GM15510 (cell line): ENCODE results near the gene NVL.

Experiments
- POLR2A ChIP-seq: IDR thresholded peaks from 3 replicates; pipeline ENCODE4 v1.6.1; 2011; ENCODE audit warnings: borderline replicate concordance; ENCODE audit not compliant: insufficient read length; ENCODE audit errors: extremely low read depth

NVL gene

DNA sequence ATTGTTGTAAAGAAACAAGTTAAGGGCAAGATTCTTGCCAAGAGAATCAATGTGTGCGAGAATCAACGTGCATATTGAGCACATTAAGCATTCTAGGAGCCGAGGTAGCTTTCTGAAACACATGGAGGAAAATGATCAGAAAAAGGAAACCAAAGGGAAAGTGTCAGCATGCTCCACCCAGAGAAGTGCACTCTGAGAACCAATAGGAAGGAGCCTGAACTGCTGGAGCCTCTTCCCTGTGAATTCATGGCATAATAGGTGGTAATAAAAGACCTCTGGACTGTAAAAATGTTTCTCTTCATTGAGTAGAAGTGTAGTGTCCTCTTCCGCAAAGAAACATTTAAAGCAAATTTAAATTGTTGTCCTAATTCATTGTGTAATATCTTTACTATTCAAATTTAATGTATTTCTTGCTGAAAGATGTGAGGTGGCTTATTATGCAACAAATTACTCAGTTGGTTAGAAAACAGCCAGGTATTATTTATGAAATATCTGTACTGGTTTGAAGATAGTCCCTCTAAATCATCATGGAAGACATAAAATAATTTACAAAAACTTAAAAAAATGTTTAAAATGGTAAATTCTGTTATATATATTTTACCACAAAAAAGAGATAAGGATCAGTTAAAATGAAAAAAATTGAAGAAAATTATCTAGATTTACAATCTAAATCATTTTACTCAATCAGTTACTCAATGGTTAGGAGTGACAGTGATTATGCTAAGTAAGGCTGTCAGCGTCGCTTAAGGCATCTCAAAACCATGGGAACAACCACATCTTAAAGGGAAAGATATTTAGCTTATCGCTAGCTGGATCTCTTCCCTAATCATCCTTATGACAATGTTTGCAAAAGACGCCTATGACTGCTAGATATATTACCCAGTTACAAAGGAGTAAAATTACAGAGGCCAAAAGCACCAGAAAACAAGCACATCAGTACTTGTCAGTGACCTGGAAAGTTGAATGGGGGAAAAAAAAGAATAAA lies 31.3 kb downstream of the NVL start:
- no peak for TF ChIP-seq POLR2A

- TF ChIP-seq POLR2A, result no peak
These were observed 35.2 kb downstream of the NVL start for GRCh38 chr1:224294775-224295174.

- TF ChIP-seq POLR2A, result no peak
These were observed 37.6 kb downstream of the NVL start for GRCh38 chr1:224292419-224292818.

DNA sequence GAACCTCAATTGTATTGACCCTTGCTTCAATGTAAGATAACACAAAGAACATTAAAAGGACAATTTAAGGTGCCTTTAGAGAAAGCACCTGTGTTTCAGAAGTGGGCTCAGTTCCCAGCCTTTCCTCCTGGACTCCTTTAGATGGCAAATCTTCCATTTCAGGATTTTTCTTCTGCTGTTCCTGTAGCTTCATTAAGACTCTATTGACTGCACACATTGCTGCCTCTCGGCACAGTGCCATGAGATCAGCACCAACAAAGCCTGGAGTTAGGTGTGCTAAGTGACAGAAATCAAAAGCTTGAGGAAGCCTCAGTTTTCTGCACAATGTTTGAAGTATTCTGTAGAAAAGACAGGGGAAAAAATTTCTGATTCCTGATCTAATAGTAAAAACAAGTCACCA lies 40.6 kb downstream of the NVL start:
- TF ChIP-seq POLR2A, result no peak

DNA sequence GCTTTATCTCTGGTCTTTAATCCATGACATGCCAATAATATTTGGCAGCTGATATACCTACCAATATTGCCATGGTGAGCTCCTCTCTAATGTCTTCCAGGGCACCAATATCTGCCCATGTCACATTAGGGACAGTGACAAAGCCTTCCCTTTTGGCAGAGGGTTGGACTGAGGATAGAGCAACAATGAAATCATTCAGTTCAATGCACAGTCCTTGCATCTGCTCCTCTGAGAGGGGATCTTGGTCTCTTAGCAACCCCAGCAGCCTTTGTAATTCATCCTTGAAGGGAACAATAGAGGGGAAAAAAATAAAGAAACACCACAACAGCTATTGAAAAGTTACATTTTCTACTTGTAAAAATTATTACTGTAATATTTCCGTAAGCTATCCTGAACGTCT lies 42.3 kb downstream of the NVL start:
- no peak for TF ChIP-seq POLR2A

GRCh38 chr1:224282140-224282539 lies 47.8 kb downstream of the NVL start:
- TF ChIP-seq POLR2A, result no peak

GRCh38 chr1:224276771-224277487 lies 53.0 kb downstream of the NVL start:
- no peak for TF ChIP-seq POLR2A

DNA sequence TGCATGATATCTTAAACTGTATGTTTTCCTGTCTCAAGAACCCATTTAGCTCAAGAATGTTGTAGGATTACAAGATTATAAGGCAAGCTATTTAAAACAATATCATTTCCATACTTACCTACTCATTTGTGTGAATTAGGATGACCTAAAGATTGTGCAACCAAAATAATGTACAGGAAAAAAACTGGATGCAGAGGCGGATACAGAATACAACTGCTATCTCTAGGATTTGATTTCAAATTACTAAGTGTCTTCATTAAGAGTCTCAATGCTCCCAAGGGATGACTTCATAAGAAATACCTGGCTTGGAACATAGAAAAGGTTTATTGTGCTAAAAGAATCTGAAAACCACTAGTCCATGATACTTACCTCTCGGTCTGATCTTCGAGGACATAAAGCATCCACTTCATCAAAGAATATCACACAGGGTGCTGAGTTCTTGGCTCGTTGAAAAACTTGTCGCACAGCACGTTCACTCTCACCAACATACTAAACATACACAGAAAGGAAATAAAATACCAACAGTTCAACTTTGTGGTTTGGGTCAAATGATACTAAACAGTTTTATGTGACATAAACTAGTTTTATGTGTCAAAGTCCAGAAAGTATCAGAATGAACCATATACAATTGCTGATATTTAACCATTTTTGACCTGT lies 54.9 kb downstream of the NVL start:
- TF ChIP-seq POLR2A, result no peak

DNA sequence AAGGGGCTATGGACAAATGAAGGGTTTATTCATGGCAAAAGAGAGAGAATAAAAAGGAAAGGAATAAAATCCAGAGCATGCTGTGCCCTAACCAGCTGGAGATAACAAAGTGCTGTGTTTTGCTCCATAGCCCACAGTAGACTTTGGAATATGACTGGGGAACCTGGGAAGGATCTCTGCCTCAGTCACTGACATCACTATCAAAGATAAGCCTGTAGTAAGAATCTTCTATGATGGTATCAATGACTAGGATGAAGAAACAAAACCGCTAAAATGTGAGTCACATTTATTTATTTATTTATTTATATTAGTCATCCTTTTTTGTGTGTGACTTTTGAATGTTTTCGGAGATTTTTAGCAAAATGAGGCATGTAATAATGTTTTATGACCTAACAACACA lies 56.3 kb downstream of the NVL start:
- TF ChIP-seq POLR2A, result no peak

DNA sequence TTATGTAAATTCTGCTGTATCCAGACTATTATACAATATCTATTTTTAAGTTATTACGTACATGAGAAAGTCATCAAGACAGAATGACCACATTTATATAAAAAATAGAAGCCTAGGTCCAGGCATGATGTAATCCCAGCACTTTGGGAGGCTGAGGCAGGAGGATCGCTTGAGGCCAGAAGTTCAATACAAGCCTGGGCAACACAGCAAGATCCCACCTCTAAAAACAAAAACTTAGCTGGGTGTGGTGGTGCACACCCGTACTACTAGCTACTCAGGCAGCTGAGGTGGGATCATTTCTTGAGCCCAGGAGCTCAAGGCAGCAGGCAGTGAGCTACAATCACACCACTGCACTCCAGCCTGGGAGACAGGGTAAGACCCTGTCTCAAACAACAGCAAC lies 58.9 kb downstream of the NVL start:
- TF ChIP-seq POLR2A, result no peak

DNA sequence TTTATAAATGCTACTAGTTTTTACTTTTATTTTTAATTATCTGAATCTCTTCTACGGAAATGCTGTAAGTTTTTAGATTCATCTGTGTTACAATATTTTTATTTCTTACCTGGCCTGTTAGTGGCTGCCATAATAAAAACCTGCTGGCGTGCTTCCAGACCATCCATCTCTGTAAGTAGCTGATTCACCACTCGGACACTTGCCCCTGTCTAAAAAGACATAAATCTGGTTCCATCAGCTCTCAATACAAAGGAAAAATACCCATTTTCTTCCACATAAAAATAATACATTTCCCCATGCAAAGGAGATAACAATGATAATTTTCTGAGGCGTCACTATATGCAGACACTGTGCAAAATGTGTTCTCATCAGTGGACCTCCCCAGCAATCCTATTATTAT lies 62.0 kb downstream of the NVL start:
- TF ChIP-seq POLR2A, result no peak

DNA sequence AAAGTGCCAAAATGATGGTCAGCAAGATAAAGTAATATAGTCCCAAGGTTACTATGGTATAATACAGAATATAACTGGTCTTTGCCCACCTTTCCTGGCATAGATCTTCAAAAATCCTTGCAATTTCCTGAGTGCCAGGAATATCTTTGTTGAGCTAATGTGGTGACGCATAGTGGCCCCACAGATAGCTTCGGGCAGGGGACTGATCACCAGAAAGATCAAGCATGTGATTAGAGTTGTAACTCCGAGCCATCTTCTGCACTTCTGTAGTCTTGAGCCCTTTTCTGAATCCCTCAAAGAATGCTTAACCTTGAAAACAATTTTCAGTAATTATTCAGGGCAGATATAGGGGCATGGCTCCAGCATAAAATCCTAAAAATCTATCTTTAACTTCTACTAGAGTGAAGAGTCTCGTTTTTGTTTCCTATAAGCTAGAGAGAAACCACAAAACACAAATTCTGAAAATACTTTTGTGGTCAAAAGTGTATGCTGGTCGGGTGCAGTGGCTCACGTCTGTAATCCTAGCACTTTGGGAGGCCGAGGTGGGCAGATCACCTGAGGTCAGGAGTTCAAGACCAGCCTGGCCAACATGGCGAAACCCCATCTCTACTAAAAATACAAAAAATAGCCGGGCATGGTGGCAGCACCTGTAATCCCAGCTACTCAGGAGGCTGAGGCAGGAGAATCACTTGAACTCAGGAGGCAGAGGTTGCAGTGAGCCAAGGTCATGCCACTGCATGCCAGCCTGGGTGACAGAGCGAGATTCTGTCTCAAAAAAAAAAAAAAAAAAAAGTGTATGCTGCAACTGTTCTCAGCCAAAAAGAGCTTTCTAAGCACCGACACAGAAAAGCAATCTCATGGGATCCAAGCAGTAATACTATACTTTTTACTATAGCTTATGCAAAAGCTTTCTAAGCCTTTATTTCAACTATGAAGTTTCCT lies 62.8 kb downstream of the NVL start:
- no peak for TF ChIP-seq POLR2A

GRCh38 chr1:224266105-224266914 lies 63.7 kb downstream of the NVL start:
- TF ChIP-seq POLR2A, result no peak
